GM23248 (cell line): ENCODE measurements around the gene PRF1. TPM values are rescaled to one million over a fixed set of nuclear protein-coding genes. Genes with fewer than 3 reads are reported as not detected.

Experiments used
- DNase-seq: peaks from one replicate; pipeline ENCODE4 v3.0.0-alpha.2; 2015
- H2AFZ ChIP-seq: fragments of 200-600 bp; sonication (generic); 2 replicates; pipeline ENCODE4 v1.6.1; 2016; ENCODE audit warnings: antibody characterized with exemption
- H3F3A ChIP-seq: fragments of 200-600 bp; sonication (generic); 2 replicates; pipeline ENCODE4 v1.6.1; 2016; ENCODE audit warnings: mild to moderate bottlenecking, antibody characterized with exemption, mixed run types; ENCODE audit not compliant: insufficient read depth
- H3K27ac ChIP-seq: fragments of 200-600 bp; sonication (generic); 2 replicates; pipeline ENCODE4 v1.5.1; 2016; ENCODE audit warnings: mild to moderate bottlenecking
- H3K27me3 ChIP-seq: fragments of 200-600 bp; sonication (generic); replicated peaks from 2 replicates; pipeline ENCODE4 v1.6.1; 2016; ENCODE audit warnings: mild to moderate bottlenecking; ENCODE audit not compliant: insufficient read depth
- H3K36me3 ChIP-seq: fragments of 200-600 bp; sonication (generic); 2 replicates; pipeline ENCODE4 v1.6.1; 2016; ENCODE audit warnings: low read depth, mild to moderate bottlenecking
- H3K4me1 ChIP-seq: fragments of 200-600 bp; sonication (generic); 2 replicates; pipeline ENCODE4 v1.6.1; 2016; ENCODE audit warnings: mild to moderate bottlenecking; ENCODE audit not compliant: insufficient read depth
- H3K4me2 ChIP-seq: fragments of 200-600 bp; sonication (generic); one replicate; pipeline ENCODE4 v1.6.1; 2016; ENCODE audit warnings: mild to moderate bottlenecking; ENCODE audit not compliant: unreplicated experiment
- H3K4me3 ChIP-seq: fragments of 200-600 bp; sonication (generic); 2 replicates; pipeline ENCODE4 v1.5.1; 2016; ENCODE audit warnings: mild to moderate bottlenecking
- H3K79me2 ChIP-seq: fragments of 200-600 bp; sonication (generic); 2 replicates; pipeline ENCODE4 v1.6.1; 2016; ENCODE audit warnings: mild to moderate bottlenecking; ENCODE audit not compliant: insufficient read depth
- H3K9ac ChIP-seq: fragments of 200-600 bp; sonication (generic); 2 replicates; pipeline ENCODE4 v1.6.1; 2016; ENCODE audit warnings: mild to moderate bottlenecking
- H3K9me2 ChIP-seq: fragments of 200-600 bp; sonication (generic); 2 replicates; pipeline ENCODE4 v1.6.1; 2016; ENCODE audit warnings: mixed run types, mild to moderate bottlenecking, moderate library complexity; ENCODE audit not compliant: insufficient read depth
- H3K9me3 ChIP-seq: fragments of 200-600 bp; sonication (generic); one replicate; pipeline ENCODE4 v1.6.1; 2017; ENCODE audit warnings: low read depth
- H4K20me1 ChIP-seq: fragments of 200-600 bp; sonication (generic); 2 replicates; pipeline ENCODE4 v1.6.0; 2016; ENCODE audit not compliant: insufficient read depth
- EZH2 ChIP-seq: fragments of 200-600 bp; sonication (generic); IDR thresholded peaks from 2 replicates; pipeline ENCODE4 v1.6.1; 2018; ENCODE audit warnings: antibody characterized with exemption, mild to moderate bottlenecking; ENCODE audit not compliant: insufficient read depth, poor library complexity, severe bottlenecking
- EZH2phosphoT487 ChIP-seq: fragments of 200-600 bp; sonication (generic); IDR thresholded peaks from 2 replicates; pipeline ENCODE4 v1.6.1; 2018; ENCODE audit warnings: antibody characterized with exemption, moderate library complexity, mild to moderate bottlenecking, low read depth; ENCODE audit not compliant: insufficient read depth
- WGBS, 2 experiments: methylation state at CpG; one replicate each; pipeline ENCODE4 v1.1.6; 2015 to 2017; ENCODE audit warnings: low lambda C conversion rate in 2 of 2, low coverage in 1 of 2; ENCODE audit errors: missing lambda C conversion rate in 2 of 2; 5-methylcytosine and 5-hydroxymethylcytosine counted together
- in situ Hi-C: fragments of 300-500 bp; cut with MboI; formaldehyde crosslinking; loops from 2 replicates; pipeline ENCODE4 v1.15.0; 2020
- polyA plus RNA-seq: library from polyadenylated mRNA; unstranded; fragments of >200 nt; fragmentation: Nextera tagmentation; extraction: Ambion mirVana; gene quantifications from 2 replicates; pipeline ENCODE4 v1.2.1, GENCODE V29; 2016
- total RNA-seq: library from RNA; depleted of rRNA; stranded (reverse); fragments of >200 nt; shearing (Covaris generic); gene quantifications from 2 replicates; pipeline ENCODE4 v1.2.3, GENCODE V29; 2014

The PRF1 gene
- total and polyA plus RNA-seq, 2 experiments from 2014 or later = not detected

DNA sequence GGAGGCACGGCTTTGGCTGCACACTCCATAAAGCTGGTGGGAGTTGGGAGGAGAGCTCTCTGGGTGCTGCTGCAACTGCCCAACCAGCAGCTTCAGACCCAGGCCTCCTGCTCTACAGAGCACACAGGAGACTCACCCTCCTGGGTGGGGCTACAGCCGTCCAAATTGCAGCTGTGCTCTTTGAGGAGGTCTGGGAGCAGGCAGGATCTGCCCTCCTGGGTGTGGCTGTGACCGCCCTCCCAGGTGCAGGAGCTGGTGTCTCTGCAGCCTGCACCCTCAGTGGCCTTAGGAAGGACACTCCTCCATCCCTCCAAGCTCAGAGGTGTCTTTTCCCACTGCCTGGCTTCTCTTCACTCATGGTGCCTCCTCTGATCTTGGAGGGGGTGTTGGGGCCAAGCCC, 20.0 kb upstream of the PRF1 start:
- in situ Hi-C loops = no loop called here
- no peaks in the 10 kb centered on the region for H3K9me2 ChIP-seq
- H3K27ac ChIP-seq = no peak overlapping the region
- no peaks in the 10 kb centered on the region for H3K79me2 ChIP-seq
- no peak overlapping the region for H3K4me3 ChIP-seq
- no peaks in the 10 kb centered on the region for H4K20me1 ChIP-seq
- H3K9ac ChIP-seq = no peak overlapping the region
- H3K36me3 ChIP-seq = no peaks in the 10 kb centered on the region; the same call in 1 of the 2 replicates
- DNase-seq = no peak
- H2AFZ ChIP-seq = no peak overlapping the region
- H3K4me2 ChIP-seq = no peak overlapping the region
- H3K4me1 ChIP-seq = peaks cover 10% of the 10 kb centered on the region; the same call in 1 of the 2 replicates
- no peaks in the 10 kb centered on the region for H3K9me3 ChIP-seq
- 69 to 88% methylated on average over 3 of the region's 3 CpGs for WGBS, 2 experiments
- H3F3A ChIP-seq = peaks cover 12% of the 10 kb centered on the region
- TF ChIP-seq EZH2 (no peak), EZH2phosphoT487 (no peak)
- no peaks in the 10 kb centered on the region for H3K27me3 ChIP-seq

- H4K20me1 ChIP-seq = no peaks in the 10 kb centered on the region
- H3K4me2 ChIP-seq = no peak overlapping the region
- H2AFZ ChIP-seq = no peak overlapping the region
- H3F3A ChIP-seq = peaks cover 13% of the 10 kb centered on the region
- no peaks in the 10 kb centered on the region for H3K79me2 ChIP-seq
- no peak overlapping the region for H3K9ac ChIP-seq
- no peaks in the 10 kb centered on the region; the same call in 1 of the 2 replicates for H3K36me3 ChIP-seq
- H3K9me2 ChIP-seq = no peaks in the 10 kb centered on the region
- in situ Hi-C loops = no loop called here
- peaks cover 12% of the 10 kb centered on the region; the same call in 1 of the 2 replicates for H3K4me1 ChIP-seq
- no peak overlapping the region for H3K27ac ChIP-seq
- DNase-seq = no peak
- TF ChIP-seq EZH2phosphoT487 (no peak), EZH2 (no peak)
- H3K27me3 ChIP-seq = no peaks in the 10 kb centered on the region
- no peaks in the 10 kb centered on the region for H3K9me3 ChIP-seq
- WGBS, 2 experiments = 78 to 83% methylated on average over 4 of the region's 4 CpGs
- no peak overlapping the region for H3K4me3 ChIP-seq
These were observed 19.1 kb upstream of the PRF1 start for GRCh38 chr10:70621503-70622078.

DNA sequence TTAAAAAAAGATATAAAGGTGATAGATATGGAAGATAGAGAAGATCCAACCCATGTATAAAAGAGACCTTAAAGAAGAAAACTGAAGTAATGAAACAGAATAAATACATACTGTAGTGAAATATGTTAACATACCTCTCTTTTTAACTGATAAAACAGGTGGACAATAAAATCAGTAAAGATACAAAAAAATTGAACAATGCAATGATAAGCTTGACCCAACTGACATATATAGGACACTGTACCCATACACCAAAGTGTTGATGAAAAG, 17.4 kb upstream of the PRF1 start:
- Histone ChIP-seq H3K9me3 (no peaks in the 10 kb centered on the region), H3K27me3 (no peaks in the 10 kb centered on the region), H3K4me1 (peaks cover 12% of the 10 kb centered on the region; the same call in 1 of the 2 replicates), H3K27ac (no peak overlapping the region), H4K20me1 (no peaks in the 10 kb centered on the region), H3K9me2 (no peaks in the 10 kb centered on the region), H3K4me2 (no peak overlapping the region), H3K9ac (no peak overlapping the region), H2AFZ (no peak overlapping the region), H3F3A (peaks cover 13% of the 10 kb centered on the region), H3K79me2 (no peaks in the 10 kb centered on the region), H3K4me3 (no peak overlapping the region), H3K36me3 (no peaks in the 10 kb centered on the region; the same call in 1 of the 2 replicates)
- no peak for DNase-seq
- in situ Hi-C loops = no loop called here
- TF ChIP-seq EZH2phosphoT487 = no peak
- no peak for TF ChIP-seq EZH2

GRCh38 chr10:70619271-70620019, 16.9 kb upstream of the PRF1 start:
- H3K27me3 ChIP-seq = no peaks in the 10 kb centered on the region
- no peaks in the 10 kb centered on the region for H3K9me3 ChIP-seq
- no peak overlapping the region for H3K4me3 ChIP-seq
- H2AFZ ChIP-seq = no peak overlapping the region
- no peaks in the 10 kb centered on the region for H3K79me2 ChIP-seq
- DNase-seq = peak; percentile 66
- H3K36me3 ChIP-seq = no peaks in the 10 kb centered on the region; the same call in 1 of the 2 replicates
- in situ Hi-C loops = no loop called here
- H3F3A ChIP-seq = peaks cover 13% of the 10 kb centered on the region
- H3K9me2 ChIP-seq = no peaks in the 10 kb centered on the region
- no peaks in the 10 kb centered on the region for H4K20me1 ChIP-seq
- no peak overlapping the region for H3K27ac ChIP-seq
- no peak overlapping the region for H3K9ac ChIP-seq
- WGBS, 2 experiments = 35 to 49% methylated on average over 4 of the region's 4 CpGs
- peaks cover 12% of the 10 kb centered on the region; the same call in 1 of the 2 replicates for H3K4me1 ChIP-seq
- no peak overlapping the region for H3K4me2 ChIP-seq
- no peak for TF ChIP-seq EZH2
- no peak for TF ChIP-seq EZH2phosphoT487
